GM21515 (cell line): ENCODE data around the gene ABCB9.
"Not testable (repeated sequence)": the region's sequence is repeated elsewhere in the genome, so short reads cannot be mapped to it uniquely, and the experiment has no call there.

Source experiments
- ATAC-seq: cut with Tn5 transposase; IDR thresholded peaks from one replicate; pipeline ENCODE4 v1.9.1; 2021; ENCODE audit not compliant: unreplicated experiment

The ABCB9 gene

GRCh38 chr12:122944605-122945592 lies 21.4 kb downstream of the ABCB9 start:
- ATAC-seq: no peak

- no peak for ATAC-seq
These were observed 23.1 kb downstream of the ABCB9 start for GRCh38 chr12:122943196-122943595.

GRCh38 chr12:122942637-122943036 lies 23.6 kb downstream of the ABCB9 start:
- ATAC-seq: no peak

- ATAC-seq: not testable (repeated sequence)
These were observed 24.9 kb downstream of the ABCB9 start for GRCh38 chr12:122941351-122941750.

GRCh38 chr12:122939125-122939524 lies 27.1 kb downstream of the ABCB9 start:
- no peak for ATAC-seq

- no peak for ATAC-seq
These were observed 28.6 kb downstream of the ABCB9 start for GRCh38 chr12:122937622-122938091.

GRCh38 chr12:122935318-122935717 lies 30.9 kb downstream of the ABCB9 start:
- no peak for ATAC-seq

GRCh38 chr12:122934722-122935121 lies 31.5 kb downstream of the ABCB9 start:
- no peak for ATAC-seq

GRCh38 chr12:122932207-122932606 lies 34.1 kb downstream of the ABCB9 start:
- no peak for ATAC-seq

GRCh38 chr12:122929812-122930211 lies 36.5 kb downstream of the ABCB9 start:
- no peak for ATAC-seq

GRCh38 chr12:122929148-122929538 lies 37.1 kb downstream of the ABCB9 start:
- no peak for ATAC-seq

GRCh38 chr12:122928404-122929147 lies 37.7 kb downstream of the ABCB9 start:
- ATAC-seq: no peak

GRCh38 chr12:122927756-122928403 lies 38.4 kb downstream of the ABCB9 start:
- no peak for ATAC-seq

GRCh38 chr12:122921917-122922316 lies 44.3 kb downstream of the ABCB9 start:
- ATAC-seq: no peak

GRCh38 chr12:122920687-122921086 lies 45.6 kb downstream of the ABCB9 start:
- ATAC-seq: no peak

GRCh38 chr12:122918827-122919226 lies 47.4 kb downstream of the ABCB9 start:
- no peak for ATAC-seq

- ATAC-seq: no peak
These were observed 48.6 kb downstream of the ABCB9 start for GRCh38 chr12:122917507-122918121.

- no peak for ATAC-seq
These were observed 56.6 kb downstream of the ABCB9 start for GRCh38 chr12:122909442-122910288.

- ATAC-seq: no peak
These were observed 57.3 kb downstream of the ABCB9 start for GRCh38 chr12:122908915-122909314.

- ATAC-seq: not testable (repeated sequence)
These were observed 61.0 kb downstream of the ABCB9 start for GRCh38 chr12:122905258-122905657.
